H9 (cell line): ENCODE data around the gene NOS1AP. TPM values are rescaled to one million over a fixed set of nuclear protein-coding genes. Genes with fewer than 3 reads are reported as not detected.

Source experiments
- DNase-seq: peaks from one replicate; pipeline ENCODE4 v3.0.0-alpha.2; 2017
- H2AFZ ChIP-seq: one replicate; pipeline ENCODE4 v1.6.1; 2013; ENCODE audit warnings: mild to moderate bottlenecking, low read length, control low read depth, moderate library complexity
- H2AK5ac ChIP-seq: 2 replicates; pipeline ENCODE4 v1.6.1; 2013; ENCODE audit warnings: low read length, control low read depth, mixed read lengths; ENCODE audit not compliant: insufficient read length
- H2BK120ac ChIP-seq: one replicate; pipeline ENCODE4 v1.6.1; 2013; ENCODE audit warnings: low read depth, mild to moderate bottlenecking, low read length, control low read depth, inconsistent platforms; ENCODE audit not compliant: poor library complexity, severe bottlenecking
- H2BK12ac ChIP-seq: 2 replicates; pipeline ENCODE4 v1.6.1; 2013; ENCODE audit warnings: low read length, control low read depth, mixed read lengths, low read depth; ENCODE audit not compliant: insufficient read length
- H2BK15ac ChIP-seq: 2 replicates; pipeline ENCODE4 v1.6.1; 2013; ENCODE audit warnings: low read depth, low read length, control low read depth
- H2BK20ac ChIP-seq: one replicate; pipeline ENCODE4 v1.6.1; 2013; ENCODE audit warnings: low read depth, mild to moderate bottlenecking, low read length, control low read depth, inconsistent platforms; ENCODE audit not compliant: poor library complexity, severe bottlenecking
- H2BK5ac ChIP-seq: 2 replicates; pipeline ENCODE4 v1.6.1; 2013; ENCODE audit warnings: low read length, control low read depth, mixed read lengths; ENCODE audit not compliant: insufficient read length
- H3K14ac ChIP-seq: 2 replicates; pipeline ENCODE4 v1.6.1; 2013; ENCODE audit warnings: low read length, control low read depth; ENCODE audit not compliant: insufficient read depth
- H3K18ac ChIP-seq: 2 replicates; pipeline ENCODE4 v1.6.1; 2013; ENCODE audit warnings: low read depth, mild to moderate bottlenecking, mixed read lengths, low read length, control low read depth; ENCODE audit not compliant: insufficient read length
- H3K23ac ChIP-seq: 2 replicates; pipeline ENCODE4 v1.6.1; 2013; ENCODE audit warnings: low read length, control low read depth, mixed read lengths, low read depth; ENCODE audit not compliant: insufficient read length
- H3K23me2 ChIP-seq: 2 replicates; pipeline ENCODE4 v1.6.1; 2013; ENCODE audit warnings: low read depth, mild to moderate bottlenecking, mixed read lengths, low read length, control low read depth; ENCODE audit not compliant: insufficient read length, poor library complexity, severe bottlenecking
- H3K27ac ChIP-seq: 2 replicates; pipeline ENCODE4 v1.5.1; 2013; ENCODE audit warnings: low read length, control low read depth, mixed read lengths, low read depth; ENCODE audit not compliant: insufficient read length
- H3K27me3 ChIP-seq: 2 replicates; pipeline ENCODE4 v1.6.1; 2013; ENCODE audit warnings: low read length, control low read depth, inconsistent platforms; ENCODE audit not compliant: insufficient read depth
- H3K4ac ChIP-seq: 2 replicates; pipeline ENCODE4 v1.6.1; 2013; ENCODE audit warnings: low read depth, mild to moderate bottlenecking, control low read depth, inconsistent platforms, low read length, moderate library complexity
- H3K4me1 ChIP-seq: 2 replicates; pipeline ENCODE4 v1.6.1; 2013; ENCODE audit warnings: low read length, control low read depth, inconsistent platforms; ENCODE audit not compliant: insufficient read depth
- H3K4me2 ChIP-seq: 2 replicates; pipeline ENCODE4 v1.6.1; 2013; ENCODE audit warnings: low read length, control low read depth, mixed read lengths; ENCODE audit not compliant: insufficient read length, insufficient read depth
- H3K56ac ChIP-seq: 2 replicates; pipeline ENCODE4 v1.6.1; 2013; ENCODE audit warnings: low read depth, mild to moderate bottlenecking, mixed read lengths, low read length, control low read depth; ENCODE audit not compliant: insufficient read length
- H3K79me1 ChIP-seq: 2 replicates; pipeline ENCODE4 v1.6.1; 2013; ENCODE audit warnings: low read depth, mild to moderate bottlenecking, moderate library complexity, low read length, control low read depth, inconsistent platforms; ENCODE audit not compliant: insufficient read depth, poor library complexity, severe bottlenecking
- H3K79me2 ChIP-seq: 2 replicates; pipeline ENCODE4 v1.6.1; 2013; ENCODE audit warnings: low read length, control low read depth, inconsistent platforms; ENCODE audit not compliant: insufficient read depth
- H3K9ac ChIP-seq: 2 replicates; pipeline ENCODE4 v1.6.1; 2013; ENCODE audit warnings: low read length, control low read depth, mixed read lengths; ENCODE audit not compliant: insufficient read length; ENCODE audit errors: extremely low read depth
- H3K9me3 ChIP-seq: one replicate; pipeline ENCODE4 v1.6.1; 2013; ENCODE audit warnings: low read depth, low read length, inconsistent platforms; ENCODE audit not compliant: control insufficient read depth
- H3T11ph ChIP-seq: one replicate; pipeline ENCODE4 v1.6.1; 2013; ENCODE audit warnings: mild to moderate bottlenecking, low read length, control low read depth, inconsistent platforms
- H4K20me1 ChIP-seq: one replicate; pipeline ENCODE4 v1.6.1; 2013; ENCODE audit not compliant: control insufficient read depth, insufficient read length, insufficient read depth
- H4K5ac ChIP-seq: 2 replicates; pipeline ENCODE4 v1.6.1; 2013; ENCODE audit warnings: low read depth, mild to moderate bottlenecking, mixed read lengths, low read length, control low read depth; ENCODE audit not compliant: insufficient read length
- H4K8ac ChIP-seq: replicated peaks from 2 replicates; pipeline ENCODE4 v1.6.1; 2013; ENCODE audit warnings: low read length, control low read depth, mixed read lengths, low read depth; ENCODE audit not compliant: insufficient read length
- H4K91ac ChIP-seq: 2 replicates; pipeline ENCODE4 v1.6.1; 2013; ENCODE audit warnings: low read depth, mild to moderate bottlenecking, moderate library complexity, mixed read lengths, low read length, control low read depth; ENCODE audit not compliant: insufficient read length
- H3K27ac Mint-ChIP-seq, 3 experiments: 2 replicates in 2 of 3; 3 replicates in 1 of 3; pipeline ENCODE4 v1.8.0; 2020 to 2021; ENCODE audit warnings: mixed read lengths in 3 of 3, mild to moderate bottlenecking in 1 of 3, moderate library complexity in 1 of 3
- H3K27me3 Mint-ChIP-seq: 2 replicates; pipeline ENCODE4 v1.8.0; 2021; ENCODE audit warnings: low read depth, mild to moderate bottlenecking, moderate library complexity, mixed read lengths
- H3K36me3 Mint-ChIP-seq, 3 experiments: 2 replicates in 2 of 3; 3 replicates in 1 of 3; pipeline ENCODE4 v1.8.0; 2020 to 2021; ENCODE audit warnings: low read depth in 3 of 3, mixed read lengths in 3 of 3; ENCODE audit not compliant: insufficient read depth in 1 of 3
- H3K4me1 Mint-ChIP-seq, 2 experiments: 2 replicates each; pipeline ENCODE4 v1.8.0; 2020; ENCODE audit warnings: mixed read lengths in 2 of 2
- H3K4me3 Mint-ChIP-seq, 2 experiments: 2 replicates in 1 of 2; 3 replicates in 1 of 2; pipeline ENCODE4 v1.8.0; 2020 to 2021; ENCODE audit warnings: mild to moderate bottlenecking in 2 of 2, mixed read lengths in 2 of 2, moderate library complexity in 1 of 2
- H3K9me3 Mint-ChIP-seq, 2 experiments: 2 replicates in 1 of 2; 3 replicates in 1 of 2; pipeline ENCODE4 v1.8.0; 2020; ENCODE audit warnings: mild to moderate bottlenecking in 2 of 2, mixed read lengths in 2 of 2, moderate library complexity in 1 of 2
- WGBS: extraction: QIAGEN DNeasy Blood & Tissue Kit; methylation state at CpG from one replicate; pipeline ENCODE4 v1.1.7; 2013; ENCODE audit warnings: missing lambda C conversion rate, low lambda C conversion rate, mixed read lengths; ENCODE audit not compliant: insufficient read length; ENCODE audit errors: extremely low coverage; 5-methylcytosine and 5-hydroxymethylcytosine counted together
- total RNA-seq: library from RNA; stranded (reverse); gene quantifications from 2 replicates; pipeline ENCODE4 v1.2.1, GENCODE V29; 2021
- TF ChIP-seq, protein P1 (sequence below): fragments of 200-600 bp; sonication (generic); conservative IDR thresholded peaks from 3 replicates; pipeline ENCODE4 v1.8.0; 2021; ENCODE audit warnings: antibody characterized with exemption, mild to moderate bottlenecking

Gene NOS1AP
- total RNA-seq, 1 experiment from 2014 or later, result 8.4 TPM

DNA sequence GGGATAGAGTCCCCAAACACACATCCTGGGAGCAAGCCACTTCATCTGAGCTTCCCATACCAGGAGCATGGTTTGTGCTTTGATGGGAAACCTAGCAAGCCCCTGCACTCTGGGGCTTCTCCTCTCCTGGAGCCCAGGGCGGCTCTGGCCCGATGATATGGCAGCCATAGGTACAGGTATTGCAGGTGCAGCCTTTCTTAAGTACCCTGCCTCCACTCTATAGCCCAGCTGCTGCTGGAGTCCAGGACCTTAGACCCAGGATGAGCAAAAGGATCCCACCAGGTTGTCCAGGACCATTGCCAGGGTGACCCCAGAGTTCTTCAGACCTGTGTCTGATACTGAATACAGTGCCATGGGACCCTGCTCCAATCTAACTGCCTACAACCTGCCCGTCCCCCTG is 316.2 kb downstream of the NOS1AP start:
- Histone ChIP-seq H3K4ac (no peak overlapping the region), H4K91ac (no peak overlapping the region), H2BK15ac (no peak overlapping the region), H2AK5ac (no peak overlapping the region), H3K56ac (no peak overlapping the region), H3K27ac (no peak overlapping the region), H3K9ac (no peak overlapping the region), H2BK5ac (no peak overlapping the region), H3K9me3 (no peaks in the 10 kb centered on the region), H3K4me2 (no peak overlapping the region), H4K20me1 (no peaks in the 10 kb centered on the region), H3K79me2 (no peaks in the 10 kb centered on the region), H3K27me3 (no peaks in the 10 kb centered on the region), H3T11ph (no peak overlapping the region), H3K4me1 (no peaks in the 10 kb centered on the region), H2BK20ac (no peak overlapping the region), H2BK12ac (no peak overlapping the region), H4K8ac (no peak overlapping the region), H3K23me2 (no peaks in the 10 kb centered on the region), H2BK120ac (no peak overlapping the region), H3K79me1 (no peaks in the 10 kb centered on the region), H3K23ac (no peak overlapping the region), H4K5ac (no peak overlapping the region), H3K18ac (no peak overlapping the region), H3K14ac (no peak overlapping the region; the same call in 1 of the 2 replicates), H2AFZ (no peak overlapping the region)
- WGBS, result no CpG with 5 or more reads among the region's 3 CpGs
- Mint-ChIP-seq H3K36me3 (peaks cover 8 to 23% (median 18%) of the 10 kb centered on the region in 3 experiments; a peak in 6 of 7 replicates), H3K27me3 (no peaks in the 10 kb centered on the region; the same call in none of the 2 replicates), H3K27ac (no peak overlapping the region), H3K4me3 (no peak overlapping the region), H3K9me3 (no peaks in the 10 kb centered on the region), H3K4me1 (peaks cover 25 to 28% of the 10 kb centered on the region in 2 experiments)
- TF ChIP-seq, protein P1, sequence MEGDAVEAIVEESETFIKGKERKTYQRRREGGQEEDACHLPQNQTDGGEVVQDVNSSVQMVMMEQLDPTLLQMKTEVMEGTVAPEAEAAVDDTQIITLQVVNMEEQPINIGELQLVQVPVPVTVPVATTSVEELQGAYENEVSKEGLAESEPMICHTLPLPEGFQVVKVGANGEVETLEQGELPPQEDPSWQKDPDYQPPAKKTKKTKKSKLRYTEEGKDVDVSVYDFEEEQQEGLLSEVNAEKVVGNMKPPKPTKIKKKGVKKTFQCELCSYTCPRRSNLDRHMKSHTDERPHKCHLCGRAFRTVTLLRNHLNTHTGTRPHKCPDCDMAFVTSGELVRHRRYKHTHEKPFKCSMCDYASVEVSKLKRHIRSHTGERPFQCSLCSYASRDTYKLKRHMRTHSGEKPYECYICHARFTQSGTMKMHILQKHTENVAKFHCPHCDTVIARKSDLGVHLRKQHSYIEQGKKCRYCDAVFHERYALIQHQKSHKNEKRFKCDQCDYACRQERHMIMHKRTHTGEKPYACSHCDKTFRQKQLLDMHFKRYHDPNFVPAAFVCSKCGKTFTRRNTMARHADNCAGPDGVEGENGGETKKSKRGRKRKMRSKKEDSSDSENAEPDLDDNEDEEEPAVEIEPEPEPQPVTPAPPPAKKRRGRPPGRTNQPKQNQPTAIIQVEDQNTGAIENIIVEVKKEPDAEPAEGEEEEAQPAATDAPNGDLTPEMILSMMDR, result no peak
- DNase-seq, result no peak
